Measurements from ENCODE around the gene PCDH7. TPM values are rescaled to one million over a fixed set of nuclear protein-coding genes. Genes with fewer than 3 reads are reported as not detected.

PCDH7 gene
- total and polyA plus RNA-seq, 4 donors, result 0.75 to 57.6 (median 5.3) TPM

GRCh38 chr4:30744957-30745640 lies 24.9 kb downstream of the PCDH7 start:
- H3K27ac ChIP-seq (ENCODE audit: low read depth in 1 of 2, low read length in 1 of 2), result no peak overlapping the region
- H3K4me3 ChIP-seq, result no peak overlapping the region
- ATAC-seq (ENCODE audit: insufficient read depth, low FRiP score) (no peak), DNase-seq (no peak)
- peaks cover 0 to 5% (median 2%) of the 10 kb centered on the region in 4 donors for H3K36me3 ChIP-seq (ENCODE audit: control insufficient read depth in 4 of 4, insufficient read depth in 4 of 4, low read length in 4 of 4)
- WGBS, 2 donors, result 66 to 69% methylated on average over 4 of the region's 4 CpGs
- H3K9me3 ChIP-seq (ENCODE audit: control insufficient read depth in 4 of 4, insufficient read depth in 3 of 4, low read length in 3 of 4), result no peaks in the 10 kb centered on the region
- no peaks in the 10 kb centered on the region for H3K27me3 ChIP-seq (ENCODE audit: control insufficient read depth in 3 of 3, insufficient read depth in 3 of 3, low read length in 2 of 3)
- H3K4me1 ChIP-seq (ENCODE audit: control insufficient read depth in 5 of 5, insufficient read depth in 5 of 5, low read length in 5 of 5), result peaks cover 0 to 14% (median 8%) of the 10 kb centered on the region in 5 donors
- no peak overlapping the region for H3K9ac ChIP-seq (ENCODE audit: insufficient read depth in 1 of 2, low read length in 2 of 2)
- no peak for TF ChIP-seq CTCF (IDR thresholded peaks at IDR 0.05; ENCODE audit: control extremely low read depth, extremely low read depth)

- ATAC-seq (ENCODE audit: insufficient read depth, low FRiP score) (no peak), DNase-seq (no peak)
- 40 to 43% methylated on average over 1 of the region's 1 CpG for WGBS, 2 donors
- Histone ChIP-seq H3K36me3 (ENCODE audit: control insufficient read depth in 4 of 4, insufficient read depth in 4 of 4, low read length in 4 of 4) (peaks cover 0 to 5% (median 2%) of the 10 kb centered on the region in 4 donors), H3K9ac (ENCODE audit: insufficient read depth in 1 of 2, low read length in 2 of 2) (no peak overlapping the region), H3K4me1 (ENCODE audit: control insufficient read depth in 5 of 5, insufficient read depth in 5 of 5, low read length in 5 of 5) (peaks cover 0 to 14% (median 7%) of the 10 kb centered on the region in 5 donors), H3K4me3 (no peak overlapping the region), H3K27ac (ENCODE audit: low read depth in 1 of 2, low read length in 1 of 2) (no peak overlapping the region), H3K9me3 (ENCODE audit: control insufficient read depth in 4 of 4, insufficient read depth in 3 of 4, low read length in 3 of 4) (no peaks in the 10 kb centered on the region), H3K27me3 (ENCODE audit: control insufficient read depth in 3 of 3, insufficient read depth in 3 of 3, low read length in 2 of 3) (no peaks in the 10 kb centered on the region)
- no peak for TF ChIP-seq CTCF (IDR thresholded peaks at IDR 0.05; ENCODE audit: control extremely low read depth, extremely low read depth)
Observed at GRCh38 chr4:30746735-30747134, 26.6 kb downstream of the PCDH7 start.

- H3K4me1 ChIP-seq (ENCODE audit: control insufficient read depth in 5 of 5, insufficient read depth in 5 of 5, low read length in 5 of 5), result peaks cover 0 to 6% (median 0%) of the 10 kb centered on the region in 5 donors
- no peak overlapping the region for H3K9ac ChIP-seq (ENCODE audit: insufficient read depth in 1 of 2, low read length in 2 of 2)
- WGBS, 2 donors, result 71 to 81% methylated on average over 3 of the region's 3 CpGs
- no peak overlapping the region for H3K4me3 ChIP-seq
- H3K9me3 ChIP-seq (ENCODE audit: control insufficient read depth in 4 of 4, insufficient read depth in 3 of 4, low read length in 3 of 4), result no peaks in the 10 kb centered on the region
- peaks cover 0 to 6% (median 3%) of the 10 kb centered on the region in 4 donors for H3K36me3 ChIP-seq (ENCODE audit: control insufficient read depth in 4 of 4, insufficient read depth in 4 of 4, low read length in 4 of 4)
- H3K27me3 ChIP-seq (ENCODE audit: control insufficient read depth in 3 of 3, insufficient read depth in 3 of 3, low read length in 2 of 3), result no peaks in the 10 kb centered on the region
- DNase-seq, result no peak
- no peak overlapping the region for H3K27ac ChIP-seq (ENCODE audit: low read depth in 1 of 2, low read length in 1 of 2)
- TF ChIP-seq CTCF (IDR thresholded peaks at IDR 0.05; ENCODE audit: control extremely low read depth, extremely low read depth), result no peak
- no peak for ATAC-seq (ENCODE audit: insufficient read depth, low FRiP score)
Observed at GRCh38 chr4:30753316-30753715, 33.1 kb downstream of the PCDH7 start.
